Endometrial microvascular endothelial cells (primary cell): Measurements from ENCODE around the gene SBNO2. TPM values are rescaled to one million over a fixed set of nuclear protein-coding genes. Genes with fewer than 3 reads are reported as not detected.

Experiments used
- in situ Hi-C: cut with HindIII; loops from 2 replicates; pipeline ENCODE4 v1.10.0; 2017; ENCODE audit warnings: low sequenced_read_pairs, low pct_unique_long_range_greater_than_20kb; ENCODE audit errors: inconsistent ontology term
- total RNA-seq: library from RNA; depleted of rRNA; stranded (reverse); fragments of >200 nt; gene quantifications from one replicate; pipeline ENCODE4 v1.2.3, GENCODE V29; 2015; ENCODE audit errors: inconsistent ontology term

SBNO2 gene
- total RNA-seq, 1 donor from 2014 or later: 33.0 TPM

GRCh38 chr19:1101337-1101698 is 72.8 kb downstream of the SBNO2 start:
- in situ Hi-C loops: no loop called here

GRCh38 chr19:1098177-1099051 is 75.7 kb downstream of the SBNO2 start:
- in situ Hi-C loops: no loop called here

GRCh38 chr19:1097810-1098176 is 76.3 kb downstream of the SBNO2 start:
- in situ Hi-C loops: no loop called here

- in situ Hi-C loops: no loop called here
These were observed 78.9 kb downstream of the SBNO2 start, which contains the start of gene POLR2E for GRCh38 chr19:1094978-1095701. TSS of gene POLR2E (minus strand) at chr19:1095375. CDS start at chr19:1095315, 60 bp downstream.

GRCh38 chr19:1094655-1094977 is 79.5 kb downstream of the SBNO2 start:
- in situ Hi-C loops: no loop called here

GRCh38 chr19:1093811-1094553 is 80.1 kb downstream of the SBNO2 start:
- in situ Hi-C loops: no loop called here

GRCh38 chr19:1093330-1093729 is 80.7 kb downstream of the SBNO2 start:
- in situ Hi-C loops: no loop called here

- in situ Hi-C loops: no loop called here
These were observed 82.4 kb downstream of the SBNO2 start for GRCh38 chr19:1091544-1092175.

- in situ Hi-C loops: no loop called here
These were observed 83.1 kb downstream of the SBNO2 start for GRCh38 chr19:1090731-1091543.

- in situ Hi-C loops: no loop called here
These were observed 84.2 kb downstream of the SBNO2 start for GRCh38 chr19:1089891-1090290.

GRCh38 chr19:1089126-1089771 is 84.8 kb downstream of the SBNO2 start:
- in situ Hi-C loops: no loop called here

GRCh38 chr19:1088416-1089010 is 85.6 kb downstream of the SBNO2 start:
- in situ Hi-C loops: no loop called here

GRCh38 chr19:1087813-1088415 is 86.2 kb downstream of the SBNO2 start:
- in situ Hi-C loops: no loop called here

GRCh38 chr19:1086613-1087012 is 87.5 kb downstream of the SBNO2 start:
- in situ Hi-C loops: no loop called here

- in situ Hi-C loops: no loop called here
These were observed 88.2 kb downstream of the SBNO2 start for GRCh38 chr19:1085676-1086442.

GRCh38 chr19:1085053-1085658 is 88.9 kb downstream of the SBNO2 start:
- in situ Hi-C loops: no loop called here
